Muscle of leg (tissue), 11 donors: ENCODE results near the gene KIF26A. TPM values are rescaled to one million over a fixed set of nuclear protein-coding genes. Genes with fewer than 3 reads are reported as not detected.
A peak's percentile ranks its signal among the peaks of the same experiment; 100 is the strongest.

ENCODE experiments used
- DNase-seq: peaks from one replicate; pipeline ENCODE4 v3.0.0; 2013
- H3K27ac ChIP-seq: one replicate; pipeline ENCODE4 v1.5.1; 2013; ENCODE audit warnings: mild to moderate bottlenecking, low read length, control low read depth
- H3K27me3 ChIP-seq: one replicate; pipeline ENCODE4 v1.6.1; 2013; ENCODE audit warnings: low read length; ENCODE audit not compliant: control insufficient read depth, insufficient read depth
- H3K36me3 ChIP-seq: one replicate; pipeline ENCODE4 v1.6.1; 2013; ENCODE audit warnings: low read length; ENCODE audit not compliant: control insufficient read depth, insufficient read depth
- H3K4me1 ChIP-seq: one replicate; pipeline ENCODE4 v1.6.1; 2013; ENCODE audit warnings: low read length; ENCODE audit not compliant: control insufficient read depth, insufficient read depth
- H3K4me3 ChIP-seq: one replicate; pipeline ENCODE4 v1.5.1; 2013; ENCODE audit warnings: low read length, control low read depth
- H3K9me3 ChIP-seq: replicated peaks from 2 replicates; pipeline ENCODE4 v1.6.1; 2013; ENCODE audit warnings: low read depth, low read length; ENCODE audit not compliant: control insufficient read depth
- WGBS: methylation state at CpG from one replicate; pipeline ENCODE4 v1.1.5; 2013; ENCODE audit warnings: missing lambda C conversion rate; ENCODE audit not compliant: insufficient coverage; 5-methylcytosine and 5-hydroxymethylcytosine counted together
- polyA plus RNA-seq, 8 donors: library from polyadenylated mRNA; unstranded; fragments of 120-200 nt; gene quantifications; one replicate each; pipeline versions ENCODE4 v1.2.1 to v1.2.3, GENCODE V29; 2013; ENCODE audit warnings: inconsistent platforms in 1 of 8, low replicate concordance in 1 of 8; ENCODE audit not compliant: insufficient read length in 8 of 8, insufficient read depth in 1 of 8
- total RNA-seq: library from RNA; stranded (reverse); fragments of 120-200 nt; gene quantifications from one replicate; pipeline ENCODE4 v1.2.4, GENCODE V29; 2013

Gene KIF26A
- total and polyA plus RNA-seq, 9 donors, result 7.3 to 12.8 (median 10.5) TPM

GRCh38 chr14:104145826-104146601 lies 7.6 kb downstream of the KIF26A start:
- Histone ChIP-seq H3K4me3 (no peak overlapping the region), H3K27me3 (peaks cover 2% of the 10 kb centered on the region), H3K27ac (no peak overlapping the region), H3K9me3 (no peaks in the 10 kb centered on the region), H3K4me1 (peaks cover 30% of the 10 kb centered on the region), H3K36me3 (no peaks in the 10 kb centered on the region)
- no peak for DNase-seq
- 79% methylated on average over 15 of the region's 15 CpGs for WGBS

- Histone ChIP-seq H3K4me3 (no peak overlapping the region), H3K9me3 (no peaks in the 10 kb centered on the region), H3K27ac (no peak overlapping the region), H3K36me3 (no peaks in the 10 kb centered on the region), H3K27me3 (peaks cover 2% of the 10 kb centered on the region), H3K4me1 (peaks cover 31% of the 10 kb centered on the region)
- WGBS, result 82% methylated on average over 17 of the region's 22 CpGs
- no peak for DNase-seq
Observed at GRCh38 chr14:104146651-104147345, 8.4 kb downstream of the KIF26A start.

- peaks cover 31% of the 10 kb centered on the region for H3K4me1 ChIP-seq
- peak overlapping the region; percentile 37 for H3K27ac ChIP-seq
- DNase-seq, result no peak
Observed at GRCh38 chr14:104147346-104148125, 9.1 kb downstream of the KIF26A start.

GRCh38 chr14:104148433-104149277 lies 10.3 kb downstream of the KIF26A start:
- Histone ChIP-seq H3K4me1 (peaks cover 27% of the 10 kb centered on the region), H3K36me3 (peaks cover 8% of the 10 kb centered on the region), H3K4me3 (no peak overlapping the region), H3K27ac (peak overlapping the region; percentile 59), H3K27me3 (peaks cover 2% of the 10 kb centered on the region), H3K9me3 (no peaks in the 10 kb centered on the region)
- DNase-seq, result no peak
- WGBS, result 68% methylated on average over 15 of the region's 22 CpGs

More at GRCh38 chr14:104147346-104148125, 9.1 kb downstream of the KIF26A start:
- Histone ChIP-seq H3K27me3 (peaks cover 2% of the 10 kb centered on the region), H3K4me3 (no peak overlapping the region), H3K36me3 (peaks cover 7% of the 10 kb centered on the region), H3K9me3 (no peaks in the 10 kb centered on the region)
- WGBS, result 58% methylated on average over 23 of the region's 28 CpGs

- H3K36me3 ChIP-seq, result peaks cover 8% of the 10 kb centered on the region
- 63% methylated on average over 7 of the region's 11 CpGs for WGBS
- no peak overlapping the region for H3K4me3 ChIP-seq
- H3K27me3 ChIP-seq, result no peaks in the 10 kb centered on the region
- DNase-seq, result no peak
- H3K27ac ChIP-seq, result peak overlapping the region; percentile 59
- no peaks in the 10 kb centered on the region for H3K9me3 ChIP-seq
- peaks cover 27% of the 10 kb centered on the region for H3K4me1 ChIP-seq
Observed at GRCh38 chr14:104149278-104149595, 10.8 kb downstream of the KIF26A start.

- peaks cover 8% of the 10 kb centered on the region for H3K36me3 ChIP-seq
- H3K27me3 ChIP-seq, result no peaks in the 10 kb centered on the region
- H3K4me3 ChIP-seq, result no peak overlapping the region
- peak overlapping the region; percentile 59 for H3K27ac ChIP-seq
- peak; percentile 82 for DNase-seq
- 0% methylated on average over 3 of the region's 12 CpGs for WGBS
- peaks cover 27% of the 10 kb centered on the region for H3K4me1 ChIP-seq
- no peaks in the 10 kb centered on the region for H3K9me3 ChIP-seq
Observed at GRCh38 chr14:104149617-104150135, 11.3 kb downstream of the KIF26A start.

- Histone ChIP-seq H3K36me3 (peaks cover 8% of the 10 kb centered on the region), H3K27ac (peak overlapping the region; percentile 71)
Observed at GRCh38 chr14:104150136-104151025, 12.0 kb downstream of the KIF26A start.

GRCh38 chr14:104151026-104151381 lies 12.6 kb downstream of the KIF26A start:
- Histone ChIP-seq H3K9me3 (no peaks in the 10 kb centered on the region), H3K27ac (no peak overlapping the region), H3K4me3 (no peak overlapping the region), H3K27me3 (no peaks in the 10 kb centered on the region), H3K36me3 (peaks cover 8% of the 10 kb centered on the region), H3K4me1 (peaks cover 30% of the 10 kb centered on the region)
- WGBS, result 84% methylated on average over 5 of the region's 5 CpGs
- DNase-seq, result no peak

More at GRCh38 chr14:104150136-104151025, 12.0 kb downstream of the KIF26A start:
- Histone ChIP-seq H3K4me3 (no peak overlapping the region), H3K4me1 (peaks cover 27% of the 10 kb centered on the region), H3K9me3 (no peaks in the 10 kb centered on the region), H3K27me3 (no peaks in the 10 kb centered on the region)
- 40% methylated on average over 15 of the region's 19 CpGs for WGBS
- peak; percentile 85 for DNase-seq
